ENCODE data around the gene LIPM.

The LIPM gene

GRCh38 chr10:88794731-88795130 lies 7.8 kb upstream of the LIPM start:
- DNase-seq (ENCODE audit: low read depth), result no peak
- H3K4me3 ChIP-seq (ENCODE audit: low read depth, low read length), result no peak overlapping the region
- no peak for TF ChIP-seq CTCF (IDR thresholded peaks at IDR 0.05; ENCODE audit: insufficient read depth, low read depth, low read length, missing control alignments)

DNA sequence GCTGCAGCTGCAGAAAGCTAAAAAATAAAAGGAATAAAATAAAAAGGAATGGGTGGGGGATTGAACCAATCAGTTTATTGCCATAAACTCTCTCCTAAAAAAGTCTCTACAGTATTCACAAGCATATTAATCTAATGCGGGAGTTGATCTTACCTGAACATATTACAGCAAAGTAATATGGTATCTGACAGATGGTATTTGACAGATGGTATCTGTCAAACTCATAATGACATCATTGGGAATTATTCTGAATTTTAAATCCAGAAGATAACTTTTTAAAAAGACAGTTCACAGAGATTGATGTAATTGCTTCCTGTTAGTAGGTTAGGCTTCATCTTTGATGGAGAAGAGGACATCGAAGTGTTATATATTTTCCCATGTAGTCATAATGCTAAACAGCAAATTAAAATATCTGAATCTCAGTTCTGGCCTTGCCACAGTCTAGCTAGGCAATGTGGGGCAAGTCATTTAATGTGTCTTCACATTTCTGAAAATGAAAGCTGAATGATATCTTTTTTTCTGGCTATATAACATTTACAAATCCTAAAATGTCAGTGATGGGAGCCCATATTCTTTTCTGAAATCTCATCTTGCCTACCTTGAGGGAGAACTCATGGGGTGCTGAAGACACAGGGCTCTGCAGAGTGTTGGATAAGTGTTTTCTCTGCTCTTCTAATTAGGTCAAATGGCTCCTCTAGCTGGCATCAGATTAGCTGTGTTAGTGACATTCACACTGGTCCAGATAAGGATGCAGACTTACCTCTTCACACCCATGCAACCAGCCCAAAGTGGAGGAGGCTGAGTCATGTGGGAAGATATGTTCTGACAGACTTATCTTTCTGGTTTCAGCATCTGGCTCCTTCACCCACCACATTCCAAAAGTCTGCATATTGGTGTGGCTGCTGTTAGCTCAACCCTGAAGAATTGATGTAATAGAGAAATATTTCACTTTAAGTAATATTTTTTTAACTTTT lies 2.1 kb upstream of the LIPM start:
- DNase-seq (ENCODE audit: low read depth), result no peak
- H3K4me3 ChIP-seq (ENCODE audit: low read depth, low read length), result no peak overlapping the region
- TF ChIP-seq CTCF (IDR thresholded peaks at IDR 0.05; ENCODE audit: insufficient read depth, low read depth, low read length, missing control alignments), result no peak

- H3K4me3 ChIP-seq (ENCODE audit: low read depth, low read length), result no peak overlapping the region
- TF ChIP-seq CTCF (IDR thresholded peaks at IDR 0.05; ENCODE audit: insufficient read depth, low read depth, low read length, missing control alignments), result no peak
- DNase-seq (ENCODE audit: low read depth), result no peak
Measured at GRCh38 chr10:88803641-88804040, 1.1 kb downstream of the LIPM start.

DNA sequence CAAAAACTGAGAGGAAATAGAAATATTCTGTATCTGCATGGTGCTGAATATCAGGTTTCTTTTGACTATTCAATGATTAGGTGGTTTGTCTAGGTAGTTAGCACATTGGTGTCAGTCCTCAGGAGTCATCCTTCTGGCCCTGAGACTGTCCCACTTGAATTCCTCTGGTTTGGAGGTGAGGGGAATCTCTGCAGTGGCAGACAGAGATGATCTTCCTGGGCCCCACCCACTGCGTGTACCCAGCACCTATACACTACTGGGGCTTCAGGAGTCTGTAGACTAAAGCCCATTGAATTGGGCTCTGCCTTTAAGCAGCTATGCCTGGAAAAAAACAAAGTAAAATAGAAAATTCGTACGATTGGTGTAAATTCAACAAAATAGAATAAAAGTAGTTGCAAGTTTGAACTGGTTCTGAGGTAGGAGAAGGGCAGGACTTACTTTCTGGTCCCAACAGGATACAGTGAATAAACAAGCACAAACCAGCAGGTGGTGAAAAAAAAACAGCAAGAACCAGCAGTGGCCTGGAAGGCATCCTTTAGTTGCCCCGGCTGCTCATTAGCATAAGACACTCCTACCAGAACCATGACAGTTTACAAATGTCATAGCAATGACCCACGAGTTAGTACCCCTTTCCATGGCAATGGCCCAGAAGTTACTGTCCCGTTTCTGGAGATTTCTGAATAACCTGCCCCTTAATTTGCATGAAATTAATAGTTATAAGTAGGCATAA lies 1.7 kb downstream of the LIPM start:
- H3K4me3 ChIP-seq (ENCODE audit: low read depth, low read length), result no peak overlapping the region
- no peak for TF ChIP-seq CTCF (IDR thresholded peaks at IDR 0.05; ENCODE audit: insufficient read depth, low read depth, low read length, missing control alignments)
- no peak for DNase-seq (ENCODE audit: low read depth)

GRCh38 chr10:88805361-88805760 lies 2.8 kb downstream of the LIPM start:
- H3K4me3 ChIP-seq (ENCODE audit: low read depth, low read length), result no peak overlapping the region
- DNase-seq (ENCODE audit: low read depth), result no peak
- no peak for TF ChIP-seq CTCF (IDR thresholded peaks at IDR 0.05; ENCODE audit: insufficient read depth, low read depth, low read length, missing control alignments)

- TF ChIP-seq CTCF (IDR thresholded peaks at IDR 0.05; ENCODE audit: insufficient read depth, low read depth, low read length, missing control alignments), result no peak
- DNase-seq (ENCODE audit: low read depth), result no peak
- H3K4me3 ChIP-seq (ENCODE audit: low read depth, low read length), result no peak overlapping the region
Measured at GRCh38 chr10:88805924-88806323, 3.4 kb downstream of the LIPM start.
